B cell (primary cell): Measurements from ENCODE around the gene IFRD1. TPM values are rescaled to one million over a fixed set of nuclear protein-coding genes. Genes with fewer than 3 reads are reported as not detected.

ENCODE experiments used
- ATAC-seq: fragments of 200-7000 bp; cut with Tn5 transposase; one replicate; pipeline ENCODE4 v1.10.0; 2021; ENCODE audit warnings: low read depth, mild to moderate bottlenecking, moderate number of reproducible peaks, moderate library complexity
- CTCF ChIA-PET: fragments of 350-600 bp; sonication (Branson Sonifier 250); formaldehyde crosslinking; loops from one replicate; lab custom pipeline; 2021; ENCODE audit warnings: antibody characterized with exemption, inconsistent platforms; lab: Charles Lee
- POLR2A ChIA-PET: fragments of 350-600 bp; sonication (Branson Sonifier 250); formaldehyde crosslinking; loops from one replicate; lab custom pipeline; 2021; ENCODE audit warnings: antibody characterized with exemption; lab: Charles Lee
- DNase-seq: peaks from one replicate; pipeline ENCODE4 v3.0.0; 2013
- H2AFZ ChIP-seq: 2 replicates; pipeline ENCODE4 v1.6.1; 2012; ENCODE audit warnings: mild to moderate bottlenecking, low read depth, low read length; ENCODE audit not compliant: insufficient read depth, poor library complexity, severe bottlenecking
- H3K27ac ChIP-seq, 2 donors: 1 replicate in 1 of 2; 2 replicates in 1 of 2; pipeline ENCODE4 v1.5.1; 2012 to 2013; ENCODE audit warnings: low read length in 2 of 2, mild to moderate bottlenecking in 2 of 2, moderate library complexity in 1 of 2
- H3K27me3 ChIP-seq, 4 experiments: fragments of 200-600 bp in 1 of 4; sonication (generic) in 1 of 4; replicated peaks in 1 of 4; 1 replicate in 2 of 4; 2 replicates in 2 of 4; pipeline versions ENCODE4 v1.6.1 to v1.7.0; 2013 to 2016; ENCODE audit warnings: low read length in 3 of 4, mild to moderate bottlenecking in 2 of 4, mixed read lengths in 1 of 4, moderate library complexity in 1 of 4; ENCODE audit not compliant: insufficient read depth in 4 of 4, control insufficient read depth in 3 of 4; ENCODE audit errors: control extremely low read depth in 1 of 4
- H3K36me3 ChIP-seq, 2 experiments: replicated peaks in 1 of 2; 1 replicate in 1 of 2; 2 replicates in 1 of 2; pipeline versions ENCODE4 v1.6.1 to v1.7.1; 2013; ENCODE audit warnings: low read length in 1 of 2; ENCODE audit not compliant: insufficient read depth in 2 of 2, control insufficient read depth in 1 of 2; ENCODE audit errors: control extremely low read depth in 1 of 2, extremely low read depth in 1 of 2
- H3K4me1 ChIP-seq, 2 donors: fragments of 200-600 bp in 1 of 2; sonication (generic) in 1 of 2; 1 replicate in 1 of 2; 2 replicates in 1 of 2; pipeline versions ENCODE4 v1.5.1 to v1.6.1; 2013 to 2017; ENCODE audit warnings: low read length in 2 of 2; ENCODE audit not compliant: control insufficient read depth in 2 of 2, insufficient read depth in 2 of 2
- H3K4me2 ChIP-seq: replicated peaks from 2 replicates; pipeline ENCODE3; 2012; ENCODE audit warnings: mild to moderate bottlenecking, low read depth, low read length; ENCODE audit not compliant: poor library complexity, severe bottlenecking
- H3K4me3 ChIP-seq, 5 experiments: fragments of 200-600 bp in 1 of 5; sonication (generic) in 1 of 5; 1 replicate in 3 of 5; 2 replicates in 2 of 5; pipeline versions ENCODE4 v1.5.1 to v1.7.0; 2011 to 2016; ENCODE audit warnings: low read length in 4 of 5, mild to moderate bottlenecking in 4 of 5, low read depth in 2 of 5, control low read depth in 1 of 5, moderate library complexity in 1 of 5; ENCODE audit not compliant: insufficient read depth in 1 of 5; ENCODE audit errors: control extremely low read depth in 1 of 5, extremely low read depth in 1 of 5
- H3K79me2 ChIP-seq: fragments of 200-600 bp; sonication (generic); one replicate; pipeline ENCODE4 v1.6.0; 2016; ENCODE audit warnings: low read length; ENCODE audit not compliant: control insufficient read depth, insufficient read depth
- H3K9ac ChIP-seq: fragments of 200-600 bp; sonication (generic); 2 replicates; pipeline ENCODE4 v1.6.1; 2017; ENCODE audit warnings: mild to moderate bottlenecking, low read length, moderate library complexity
- H3K9me3 ChIP-seq, 3 donors: one replicate each; pipeline versions ENCODE4 v1.6.1 to v1.7.1; 2013; ENCODE audit warnings: low read length in 2 of 3; ENCODE audit not compliant: control insufficient read depth in 2 of 3, insufficient read depth in 1 of 3; ENCODE audit errors: control extremely low read depth in 1 of 3
- H4K20me1 ChIP-seq: 2 replicates; pipeline ENCODE4 v1.6.0; 2012; ENCODE audit warnings: mild to moderate bottlenecking, low read length; ENCODE audit not compliant: insufficient read depth, control insufficient read depth, poor library complexity, severe bottlenecking
- H3K27ac Mint-ChIP-seq: one replicate; pipeline ENCODE4 v1.8.0; 2021; ENCODE audit warnings: mixed read lengths
- H3K27me3 Mint-ChIP-seq: one replicate; pipeline ENCODE4 v1.8.0; 2021; ENCODE audit warnings: mixed read lengths
- H3K4me1 Mint-ChIP-seq: one replicate; pipeline ENCODE4 v1.8.0; 2021; ENCODE audit warnings: mixed read lengths
- H3K4me3 Mint-ChIP-seq: one replicate; pipeline ENCODE4 v1.8.0; 2021; ENCODE audit warnings: mixed read lengths
- H3K9me3 Mint-ChIP-seq: one replicate; pipeline ENCODE4 v1.8.0; 2022; ENCODE audit warnings: mixed read lengths; ENCODE audit not compliant: insufficient read depth
- CTCF ChIP-seq: fragments of 200-600 bp; IDR thresholded peaks from one replicate; pipeline ENCODE4 v1.8.0; 2022; ENCODE audit warnings: antibody characterized with exemption, mild to moderate bottlenecking
- EZH2 ChIP-seq: IDR thresholded peaks from 2 replicates; pipeline ENCODE4 v1.6.1; 2012; ENCODE audit warnings: borderline replicate concordance, low read depth, mild to moderate bottlenecking, moderate library complexity, low read length; ENCODE audit not compliant: insufficient read depth, poor library complexity, severe bottlenecking
- WGBS: methylation state at CpG from one replicate; pipeline ENCODE4 v1.1.5; 2013; ENCODE audit warnings: missing lambda C conversion rate; ENCODE audit not compliant: insufficient coverage; 5-methylcytosine and 5-hydroxymethylcytosine counted together
- intact Hi-C: fragments of 100-400 bp; cut with micrococcal nuclease; formaldehyde crosslinking; loops from one replicate; pipeline ENCODE4 v1.10.0; 2022
- polyA plus RNA-seq: library from polyadenylated mRNA; depleted of rRNA; stranded (reverse); fragments of >200 nt; gene quantifications from 2 replicates; pipeline ENCODE4 v1.2.3, GENCODE V29; 2012
- total RNA-seq, 2 donors: library from RNA; stranded (reverse); fragments of 120-200 nt in 1 of 2; gene quantifications; 1 replicate in 1 of 2; 2 replicates in 1 of 2; pipeline versions ENCODE4 v1.2.3 to v1.2.4, GENCODE V29; 2013 to 2022

IFRD1 gene
- total and polyA plus RNA-seq, 2 donors (not counting 1 experiment from before 2014, with no cell fraction given), result 54.1 to 106 TPM

DNA sequence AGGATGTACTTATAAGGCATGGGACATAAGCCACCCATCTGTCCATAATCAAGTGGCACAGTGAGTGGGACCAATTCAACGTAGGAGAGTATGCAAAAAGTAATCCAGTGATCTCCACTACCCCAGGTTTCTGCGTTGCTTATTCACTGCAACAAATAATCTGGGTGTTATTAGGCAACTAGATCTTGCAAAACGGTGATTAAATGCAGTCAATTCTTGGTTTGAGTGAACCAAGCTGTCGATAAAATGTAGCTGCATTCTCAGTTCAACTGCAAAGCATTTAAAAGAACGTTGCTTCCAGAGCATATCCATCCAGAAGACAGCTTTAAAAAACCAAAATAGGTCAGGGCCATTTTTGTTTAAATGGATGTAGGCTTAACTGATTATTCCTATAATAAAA is 35.5 kb downstream of the IFRD1 start:
- Mint-ChIP-seq H3K27ac (no peak overlapping the region), H3K9me3 (no peaks in the 10 kb centered on the region), H3K27me3 (no peaks in the 10 kb centered on the region), H3K4me3 (no peak overlapping the region), H3K4me1 (no peaks in the 10 kb centered on the region)
- DNase-seq, result no peak
- ATAC-seq, result no peak
- no peaks in the 10 kb centered on the region for H3K27me3 ChIP-seq
- H2AFZ ChIP-seq, result no peak overlapping the region
- H3K4me1 ChIP-seq, result no peaks in the 10 kb centered on the region
- WGBS, result 94% methylated on average over 3 of the region's 5 CpGs
- H3K9ac ChIP-seq, result no peak overlapping the region
- H3K79me2 ChIP-seq, result no peaks in the 10 kb centered on the region
- no peaks in the 10 kb centered on the region for H4K20me1 ChIP-seq
- intact Hi-C loops, result no loop called here
- POLR2A ChIA-PET, result no interaction called here
- no peaks in the 10 kb centered on the region for H3K36me3 ChIP-seq
- TF ChIP-seq CTCF, result no peak
- TF ChIP-seq EZH2, result no peak
- no peaks in the 10 kb centered on the region for H3K9me3 ChIP-seq
- H3K4me3 ChIP-seq, result no peak overlapping the region
- H3K4me2 ChIP-seq, result no peak overlapping the region
- CTCF ChIA-PET, result no interaction called here
- no peak overlapping the region for H3K27ac ChIP-seq

- 94% methylated on average over 3 of the region's 8 CpGs for WGBS
- CTCF ChIA-PET, result no interaction called here
- DNase-seq (no peak), ATAC-seq (no peak)
- no peaks in the 10 kb centered on the region for H3K9me3 Mint-ChIP-seq
- intact Hi-C loops, result no loop called here
- POLR2A ChIA-PET, result no interaction called here
- Histone ChIP-seq H3K4me2 (no peak overlapping the region), H4K20me1 (no peaks in the 10 kb centered on the region), H3K27ac (no peak overlapping the region), H3K9ac (no peak overlapping the region), H3K9me3 (no peaks in the 10 kb centered on the region), H3K27me3 (no peaks in the 10 kb centered on the region), H3K4me3 (no peak overlapping the region), H2AFZ (no peak overlapping the region), H3K79me2 (no peaks in the 10 kb centered on the region), H3K36me3 (no peaks in the 10 kb centered on the region), H3K4me1 (no peaks in the 10 kb centered on the region)
- no peaks in the 10 kb centered on the region for H3K27me3 Mint-ChIP-seq
- TF ChIP-seq CTCF, result no peak
- no peak for TF ChIP-seq EZH2
- no peaks in the 10 kb centered on the region for H3K4me1 Mint-ChIP-seq
- no peak overlapping the region for H3K27ac Mint-ChIP-seq
- H3K4me3 Mint-ChIP-seq, result no peak overlapping the region
Measured at GRCh38 chr7:112487457-112488263, 37.4 kb downstream of the IFRD1 start.
